ENCODE data around the gene UBE2C. TPM values are rescaled to one million over a fixed set of nuclear protein-coding genes. Genes with fewer than 3 reads are reported as not detected.

The UBE2C gene
- total RNA-seq, 1 experiment from 2014 or later = 268 TPM

- H3K79me1 ChIP-seq (ENCODE audit: insufficient read depth, low read depth, low read length, poor library complexity, severe bottlenecking) = peaks cover 3% of the 10 kb centered on the region
- H3K23ac ChIP-seq (ENCODE audit: insufficient read length, low read depth, low read length) = no peak overlapping the region
- H3K4me2 ChIP-seq (ENCODE audit: insufficient read depth, insufficient read length, low read length) = peak overlapping the region; percentile 71
- H3K23me2 ChIP-seq (ENCODE audit: insufficient read length, low read depth, low read length, poor library complexity, severe bottlenecking) = peaks cover 7% of the 10 kb centered on the region
- Mint-ChIP-seq H3K27ac (peak overlapping the region in 2 of 3 experiments; percentile 81 to 95; a peak in 4 of 7 replicates), H3K27me3 (ENCODE audit: low read depth) (no peaks in the 10 kb centered on the region), H3K4me1 (peaks cover 16 to 19% of the 10 kb centered on the region in 2 experiments), H3K36me3 (ENCODE audit: insufficient read depth in 1 of 3, low read depth in 3 of 3) (peaks cover 45 to 73% (median 66%) of the 10 kb centered on the region in 3 experiments), H3K9me3 (peaks cover 0 to 3% of the 10 kb centered on the region in 2 experiments; a peak in 2 of 5 replicates), H3K4me3 (peak overlapping the region; percentile 98 to 99)
- no peak overlapping the region for H3K18ac ChIP-seq (ENCODE audit: insufficient read length, low read depth, low read length)
- H3K27ac ChIP-seq (ENCODE audit: insufficient read length, low read depth, low read length) = no peak overlapping the region
- H4K8ac ChIP-seq (replicated peaks; ENCODE audit: insufficient read length, low read depth, low read length) = no peak overlapping the region
- H2BK20ac ChIP-seq (ENCODE audit: low read depth, low read length, poor library complexity, severe bottlenecking) = no peak overlapping the region
- no peak overlapping the region for H3K4ac ChIP-seq (ENCODE audit: low read depth, low read length)
- TF ChIP-seq CTCF (conservative IDR thresholded peaks at IDR 0.05) = no peak
- no peak overlapping the region for H2AFZ ChIP-seq (ENCODE audit: low read length)
- no CpG with 5 or more reads among the region's 7 CpGs for WGBS (ENCODE audit: extremely low coverage, insufficient read length, low lambda C conversion rate)
- H3K56ac ChIP-seq (ENCODE audit: insufficient read length, low read depth, low read length) = no peak overlapping the region
- H3K27me3 ChIP-seq (ENCODE audit: insufficient read depth, low read length) = no peaks in the 10 kb centered on the region
- H3K9me3 ChIP-seq (ENCODE audit: control insufficient read depth, low read depth, low read length) = no peaks in the 10 kb centered on the region
- H2BK15ac ChIP-seq (ENCODE audit: low read depth, low read length) = no peak overlapping the region
- H2BK12ac ChIP-seq (ENCODE audit: insufficient read length, low read depth, low read length) = no peak overlapping the region
- DNase-seq = no peak
- no peak overlapping the region for H2BK120ac ChIP-seq (ENCODE audit: low read depth, low read length, poor library complexity, severe bottlenecking)
- H2BK5ac ChIP-seq (ENCODE audit: insufficient read length, low read length) = no peak overlapping the region
- H3K4me1 ChIP-seq (ENCODE audit: insufficient read depth, low read length) = no peaks in the 10 kb centered on the region
- peak overlapping the region; percentile 82 for H3K9ac ChIP-seq (ENCODE audit: extremely low read depth, insufficient read length, low read length)
- H3K14ac ChIP-seq (ENCODE audit: insufficient read depth, low read length) = no peak overlapping the region
- no peak overlapping the region for H3T11ph ChIP-seq (ENCODE audit: low read length)
- H2AK5ac ChIP-seq (ENCODE audit: insufficient read length, low read length) = no peak overlapping the region
- peaks cover 10% of the 10 kb centered on the region; the same call in 1 of the 2 replicates for H3K79me2 ChIP-seq (ENCODE audit: insufficient read depth, low read length)
- H4K5ac ChIP-seq (ENCODE audit: insufficient read length, low read depth, low read length) = no peak overlapping the region
- no peak overlapping the region for H4K91ac ChIP-seq (ENCODE audit: insufficient read length, low read depth, low read length)
- H4K20me1 ChIP-seq (ENCODE audit: control insufficient read depth, insufficient read depth, insufficient read length) = no peaks in the 10 kb centered on the region
These were observed 1.0 kb downstream of the UBE2C start for GRCh38 chr20:45813489-45813888.
